SK-N-SH (cell line): ENCODE data around the gene SLAMF6. TPM values are rescaled to one million over a fixed set of nuclear protein-coding genes. Genes with fewer than 3 reads are reported as not detected.

Experiments
- CTCF ChIA-PET: fragments of 300-600, 350-600 bp; formaldehyde crosslinking; extraction: SDS; loops from one replicate; lab custom pipeline; 2021; lab: Yijun Ruan, JAX
- POLR2A ChIA-PET: fragments of 350-600 bp; sonication (Branson Sonifier 250); formaldehyde crosslinking; extraction: SDS; loops from one replicate; lab custom pipeline; 2020; ENCODE audit warnings: antibody characterized with exemption, inconsistent platforms; lab: Yijun Ruan, JAX
- DNase-seq: peaks from one replicate; pipeline ENCODE4 v3.0.0; 2012
- H2AFZ ChIP-seq: fragments of 200-600 bp; sonication (generic); 2 replicates; pipeline ENCODE4 v1.8.1; 2016; ENCODE audit warnings: antibody characterized with exemption, mild to moderate bottlenecking, low read depth
- H3F3A ChIP-seq: fragments of 200-600 bp; sonication (generic); replicated peaks from 2 replicates; pipeline ENCODE3; 2016; ENCODE audit warnings: antibody characterized with exemption, mild to moderate bottlenecking; ENCODE audit not compliant: insufficient read depth
- H3K27ac ChIP-seq, 2 experiments: fragments of 200-500 bp in 1 of 2; fragments of 200-600 bp in 1 of 2; sonication (Bioruptor generic) in 1 of 2; sonication (generic), shearing (Covaris generic) in 1 of 2; 2 replicates each; pipeline versions ENCODE4 v1.5.1 to v1.6.1; 2014 to 2016; ENCODE audit warnings: low read depth in 2 of 2, inconsistent platforms in 1 of 2, low read length in 1 of 2, mild to moderate bottlenecking in 1 of 2, mixed read lengths in 1 of 2
- H3K27me3 ChIP-seq: fragments of 200-600 bp; sonication (generic), shearing (Covaris generic); 2 replicates; pipeline ENCODE4 v1.6.1; 2016; ENCODE audit warnings: mixed run types; ENCODE audit not compliant: insufficient read depth
- H3K36me3 ChIP-seq, 2 experiments: fragments of 200-500 bp in 1 of 2; fragments of 200-600 bp in 1 of 2; sonication (Bioruptor generic) in 1 of 2; sonication (generic) in 1 of 2; replicated peaks in 1 of 2; 2 replicates each; pipeline versions ENCODE3 to v1.5.1; 2014 to 2016; ENCODE audit warnings: low read length in 1 of 2, mild to moderate bottlenecking in 1 of 2; ENCODE audit not compliant: insufficient read depth in 2 of 2, control insufficient read depth in 1 of 2
- H3K4me1 ChIP-seq, 2 experiments: fragments of 200-500 bp in 1 of 2; fragments of 200-600 bp in 1 of 2; sonication (Bioruptor generic) in 1 of 2; sonication (generic), shearing (Covaris generic) in 1 of 2; 2 replicates each; pipeline versions ENCODE4 v1.5.1 to v1.6.1; 2014 to 2016; ENCODE audit warnings: low read depth in 1 of 2, low read length in 1 of 2, mixed run types in 1 of 2; ENCODE audit not compliant: insufficient read depth in 2 of 2, control insufficient read depth in 1 of 2
- H3K4me2 ChIP-seq: fragments of 200-600 bp; sonication (generic), shearing (Covaris generic); 2 replicates; pipeline ENCODE4 v1.6.1; 2017; ENCODE audit warnings: mixed run types
- H3K4me3 ChIP-seq, 2 experiments: fragments of 200-500 bp in 1 of 2; fragments of 200-600 bp in 1 of 2; sonication (Bioruptor generic) in 1 of 2; sonication (generic), shearing (Covaris generic) in 1 of 2; 2 replicates each; pipeline versions ENCODE4 v1.5.1 to v1.8.1; 2014 to 2016; ENCODE audit warnings: low read depth in 2 of 2, inconsistent platforms in 1 of 2, low read length in 1 of 2, mild to moderate bottlenecking in 1 of 2, mixed read lengths in 1 of 2, moderate library complexity in 1 of 2
- H3K79me2 ChIP-seq: fragments of 200-600 bp; sonication (generic); 2 replicates; pipeline ENCODE4 v1.8.1; 2017; ENCODE audit warnings: mild to moderate bottlenecking; ENCODE audit not compliant: insufficient read depth
- H3K9ac ChIP-seq: fragments of 200-600 bp; sonication (generic); 2 replicates; pipeline ENCODE4 v1.6.1; 2017; ENCODE audit warnings: mixed run types
- H3K9me2 ChIP-seq: fragments of 200-600 bp; sonication (generic); 2 replicates; pipeline ENCODE4 v1.6.1; 2017; ENCODE audit warnings: mixed run types
- H3K9me3 ChIP-seq: fragments of 200-600 bp; sonication (generic); 2 replicates; pipeline ENCODE4 v1.6.1; 2017; ENCODE audit warnings: mixed run types, mild to moderate bottlenecking, moderate library complexity
- H4K20me1 ChIP-seq: fragments of 200-600 bp; sonication (generic); 2 replicates; pipeline ENCODE4 v1.6.1; 2017; ENCODE audit warnings: mild to moderate bottlenecking, mixed run types; ENCODE audit not compliant: insufficient read depth
- CHD2 ChIP-seq: fragments of 150-350 bp; IDR thresholded peaks from 2 replicates; pipeline ENCODE4 v1.6.1; 2018; ENCODE audit warnings: low read length; ENCODE audit not compliant: partially characterized antibody
- ELF1 ChIP-seq: IDR thresholded peaks from 2 replicates; pipeline ENCODE4 v1.4.0; 2012
- EZH2phosphoT487 ChIP-seq: fragments of 200-600 bp; sonication (generic); IDR thresholded peaks from 2 replicates; pipeline ENCODE4 v1.6.1; 2017; ENCODE audit warnings: low read depth, mixed run types, mild to moderate bottlenecking, antibody characterized with exemption, moderate library complexity, borderline replicate concordance
- FOXM1 ChIP-seq: IDR thresholded peaks from 2 replicates; pipeline ENCODE4 v1.4.0; 2012; ENCODE audit warnings: low read depth, mild to moderate bottlenecking
- GATA2 ChIP-seq: sonication (generic); formaldehyde crosslinking; IDR thresholded peaks from 2 replicates; pipeline ENCODE4 v1.5.0; 2020; ENCODE audit warnings: mild to moderate bottlenecking, missing genetic modification reagents
- IRF3 ChIP-seq: fragments of 150-350 bp; IDR thresholded peaks from 2 replicates; pipeline ENCODE4 v1.6.1; 2016; ENCODE audit warnings: mild to moderate bottlenecking, low read depth, low read length
- MEF2A ChIP-seq: IDR thresholded peaks from 2 replicates; pipeline ENCODE4 v1.4.0; 2012; ENCODE audit warnings: low read depth, borderline replicate concordance
- MXI1 ChIP-seq: IDR thresholded peaks from 2 replicates; pipeline ENCODE4 v1.6.1; 2012; ENCODE audit warnings: mild to moderate bottlenecking, low read depth, low read length, improper control_type of control experiment
- NRF1 ChIP-seq: IDR thresholded peaks from 2 replicates; pipeline ENCODE4 v1.6.1; 2012; ENCODE audit warnings: low read depth, mild to moderate bottlenecking, low read length
- PBX3 ChIP-seq: IDR thresholded peaks from 2 replicates; pipeline ENCODE4; 2012
- POLR2AphosphoS5 ChIP-seq: IDR thresholded peaks from 2 replicates; pipeline ENCODE4 v1.6.1; 2012; ENCODE audit warnings: low read depth, low read length
- RFX5 ChIP-seq: IDR thresholded peaks from 2 replicates; pipeline ENCODE4 v1.6.1; 2012; ENCODE audit warnings: mild to moderate bottlenecking, improper control_type of control experiment, low read length
- RXRA ChIP-seq: IDR thresholded peaks from 2 replicates; pipeline ENCODE4 v1.4.0; 2012; ENCODE audit warnings: low read depth, mild to moderate bottlenecking, borderline replicate concordance
- SIN3A ChIP-seq: IDR thresholded peaks from 2 replicates; pipeline ENCODE4 v1.6.1; 2012; ENCODE audit warnings: low read depth, mild to moderate bottlenecking, low read length, moderate library complexity, borderline replicate concordance
- TAF1 ChIP-seq: IDR thresholded peaks from 2 replicates; pipeline ENCODE4 v1.6.1; 2012; ENCODE audit warnings: low read depth, mild to moderate bottlenecking, low read length, moderate library complexity, borderline replicate concordance
- TCF12 ChIP-seq: IDR thresholded peaks from 2 replicates; pipeline ENCODE4 v1.4.0; 2012
- ZBTB33 ChIP-seq: IDR thresholded peaks from 2 replicates; pipeline ENCODE4 v1.4.0; 2012; ENCODE audit warnings: low read depth, borderline replicate concordance
- WGBS: methylation state at CpG from one replicate; pipeline ENCODE4 v1.1.6; 2017; ENCODE audit warnings: low lambda C conversion rate; 5-methylcytosine and 5-hydroxymethylcytosine counted together
- polyA plus RNA-seq, 3 experiments: library from polyadenylated mRNA; depleted of rRNA; stranded (reverse); fragments of >200 nt; gene quantifications; 2 replicates each; pipeline ENCODE4 v1.2.3, GENCODE V29; 2012
- TF ChIP-seq, protein P1 (sequence below): fragments of 200-600 bp; sonication (generic); IDR thresholded peaks from 2 replicates; pipeline ENCODE4 v1.6.1; 2017; ENCODE audit warnings: antibody characterized with exemption, mild to moderate bottlenecking, moderate library complexity

SLAMF6 gene
- polyA plus RNA-seq, 1 of the 3 experiments (the other 2 are of a cell fraction), result not detected

GRCh38 chr1:160553778-160554177 is 30.7 kb upstream of the SLAMF6 start:
- 11% methylated on average over 3 of the region's 4 CpGs for WGBS
- H4K20me1 ChIP-seq, result no peaks in the 10 kb centered on the region

GRCh38 chr1:160552425-160552824 is 29.4 kb upstream of the SLAMF6 start:
- Histone ChIP-seq H3K4me1 (no peaks in the 10 kb centered on the region), H3K4me3 (no peak overlapping the region), H3K9ac (no peak overlapping the region), H3K36me3 (no peaks in the 10 kb centered on the region), H3F3A (no peaks in the 10 kb centered on the region), H3K9me2 (no peaks in the 10 kb centered on the region), H3K27me3 (no peaks in the 10 kb centered on the region; the same call in 1 of the 2 replicates), H4K20me1 (no peaks in the 10 kb centered on the region), H3K79me2 (no peaks in the 10 kb centered on the region), H2AFZ (no peak overlapping the region), H3K4me2 (no peak overlapping the region), H3K9me3 (no peaks in the 10 kb centered on the region), H3K27ac (no peak overlapping the region)
- ChIA-PET CTCF (no interaction called here), POLR2A (no interaction called here)
- no peak for DNase-seq
- WGBS, result 9% methylated on average over 2 of the region's 2 CpGs
- no peak for TF ChIP-seq GATA2 (CRISPR knock-in tag)
- no peak for TF ChIP-seq RXRA
- TF ChIP-seq ELF1, result no peak
- no peak for TF ChIP-seq TAF1
- no peak for TF ChIP-seq TCF12
- no peak for TF ChIP-seq FOXM1
- TF ChIP-seq RFX5, result no peak
- TF ChIP-seq, protein P1, sequence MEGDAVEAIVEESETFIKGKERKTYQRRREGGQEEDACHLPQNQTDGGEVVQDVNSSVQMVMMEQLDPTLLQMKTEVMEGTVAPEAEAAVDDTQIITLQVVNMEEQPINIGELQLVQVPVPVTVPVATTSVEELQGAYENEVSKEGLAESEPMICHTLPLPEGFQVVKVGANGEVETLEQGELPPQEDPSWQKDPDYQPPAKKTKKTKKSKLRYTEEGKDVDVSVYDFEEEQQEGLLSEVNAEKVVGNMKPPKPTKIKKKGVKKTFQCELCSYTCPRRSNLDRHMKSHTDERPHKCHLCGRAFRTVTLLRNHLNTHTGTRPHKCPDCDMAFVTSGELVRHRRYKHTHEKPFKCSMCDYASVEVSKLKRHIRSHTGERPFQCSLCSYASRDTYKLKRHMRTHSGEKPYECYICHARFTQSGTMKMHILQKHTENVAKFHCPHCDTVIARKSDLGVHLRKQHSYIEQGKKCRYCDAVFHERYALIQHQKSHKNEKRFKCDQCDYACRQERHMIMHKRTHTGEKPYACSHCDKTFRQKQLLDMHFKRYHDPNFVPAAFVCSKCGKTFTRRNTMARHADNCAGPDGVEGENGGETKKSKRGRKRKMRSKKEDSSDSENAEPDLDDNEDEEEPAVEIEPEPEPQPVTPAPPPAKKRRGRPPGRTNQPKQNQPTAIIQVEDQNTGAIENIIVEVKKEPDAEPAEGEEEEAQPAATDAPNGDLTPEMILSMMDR, result no peak
- TF ChIP-seq SIN3A, result no peak
- no peak for TF ChIP-seq MXI1
- no peak for TF ChIP-seq EZH2phosphoT487
- no peak for TF ChIP-seq NRF1
- TF ChIP-seq POLR2AphosphoS5, result no peak
- no peak for TF ChIP-seq CHD2

More at GRCh38 chr1:160553778-160554177, 30.7 kb upstream of the SLAMF6 start:
- H3K9me3 ChIP-seq, result no peaks in the 10 kb centered on the region
- POLR2A ChIA-PET, result no interaction called here
- H3K4me3 ChIP-seq, result no peak overlapping the region
- no peaks in the 10 kb centered on the region; the same call in 1 of the 2 replicates for H3K27me3 ChIP-seq
- H3F3A ChIP-seq, result no peaks in the 10 kb centered on the region
- no peaks in the 10 kb centered on the region for H3K9me2 ChIP-seq
- no peak for DNase-seq
- no peak overlapping the region for H2AFZ ChIP-seq
- H3K9ac ChIP-seq, result no peak overlapping the region
- H3K79me2 ChIP-seq, result no peaks in the 10 kb centered on the region
- H3K36me3 ChIP-seq, result no peaks in the 10 kb centered on the region
- TF ChIP-seq IRF3 (no peak), PBX3 (no peak), MEF2A (no peak), ZBTB33 (no peak)
- TF ChIP-seq, all 33 proteins: peak for 0
- CTCF ChIA-PET, result no interaction called here
- Histone ChIP-seq H3K27ac (no peak overlapping the region), H3K4me2 (no peak overlapping the region), H3K4me1 (no peaks in the 10 kb centered on the region)
